HUDEP-2 (cell line): Measurements from ENCODE around the gene LRIG3.
"Not testable (repeated sequence)": the region's sequence is repeated elsewhere in the genome, so short reads cannot be mapped to it uniquely, and the experiment has no call there.

Source experiments
- DNase-seq, 76 experiments: peaks; one replicate each; lab custom pipeline; 2025; ENCODE audit not compliant: unreplicated experiment in 76 of 76; lab: John Stamatoyannopoulos, UW

The LRIG3 gene

GRCh38 chr12:58920102-58920960, at the start of gene LRIG3:
TSS of gene LRIG3 (minus strand) at chr12:58920504. CDS start at chr12:58920235, 269 bp downstream.
- DNase-seq: peak in 75 of 76 experiments; percentile 6 to 84 (median 69)

GRCh38 chr12:58969237-58969636, 48.9 kb upstream of the LRIG3 start:
- DNase-seq: no peak

GRCh38 chr12:58967561-58967960, 47.3 kb upstream of the LRIG3 start:
- DNase-seq: no peak

- no peak for DNase-seq
Measured at GRCh38 chr12:58966939-58967338, 46.6 kb upstream of the LRIG3 start.

- no peak for DNase-seq
Measured at GRCh38 chr12:58965568-58965967, 45.3 kb upstream of the LRIG3 start.

- no peak for DNase-seq
Measured at GRCh38 chr12:58963844-58964243, 43.5 kb upstream of the LRIG3 start.

- DNase-seq: no peak
Measured at GRCh38 chr12:58961906-58962305, 41.6 kb upstream of the LRIG3 start.

GRCh38 chr12:58961166-58961565, 40.9 kb upstream of the LRIG3 start:
- no peak for DNase-seq

- no peak for DNase-seq
Measured at GRCh38 chr12:58959639-58960300, 39.5 kb upstream of the LRIG3 start.

GRCh38 chr12:58957298-58957697, 37.0 kb upstream of the LRIG3 start:
- DNase-seq: no peak

GRCh38 chr12:58955849-58956248, 35.5 kb upstream of the LRIG3 start:
- DNase-seq: no peak

- no peak for DNase-seq
Measured at GRCh38 chr12:58954002-58954401, 33.7 kb upstream of the LRIG3 start.

- no peak for DNase-seq
Measured at GRCh38 chr12:58950739-58951100, 30.4 kb upstream of the LRIG3 start.

- DNase-seq: not testable (repeated sequence)
Measured at GRCh38 chr12:58949954-58950738, 29.8 kb upstream of the LRIG3 start.

GRCh38 chr12:58943079-58943478, 22.8 kb upstream of the LRIG3 start:
- no peak for DNase-seq

- DNase-seq: no peak
Measured at GRCh38 chr12:58942345-58942744, 22.0 kb upstream of the LRIG3 start.

- no peak for DNase-seq
Measured at GRCh38 chr12:58939399-58940100, 19.2 kb upstream of the LRIG3 start.

GRCh38 chr12:58938440-58938839, 18.1 kb upstream of the LRIG3 start:
- no peak for DNase-seq

GRCh38 chr12:58934528-58934927, 14.2 kb upstream of the LRIG3 start:
- no peak for DNase-seq

GRCh38 chr12:58932806-58933681, 12.7 kb upstream of the LRIG3 start:
- DNase-seq: no peak
